AML-193 (cell line): ENCODE measurements around the gene TMEM167B.

Experiments used
- DNase-seq, 2 experiments: peaks; one replicate each; lab custom pipeline; 2025; lab: John Stamatoyannopoulos, UW

The TMEM167B gene

DNA sequence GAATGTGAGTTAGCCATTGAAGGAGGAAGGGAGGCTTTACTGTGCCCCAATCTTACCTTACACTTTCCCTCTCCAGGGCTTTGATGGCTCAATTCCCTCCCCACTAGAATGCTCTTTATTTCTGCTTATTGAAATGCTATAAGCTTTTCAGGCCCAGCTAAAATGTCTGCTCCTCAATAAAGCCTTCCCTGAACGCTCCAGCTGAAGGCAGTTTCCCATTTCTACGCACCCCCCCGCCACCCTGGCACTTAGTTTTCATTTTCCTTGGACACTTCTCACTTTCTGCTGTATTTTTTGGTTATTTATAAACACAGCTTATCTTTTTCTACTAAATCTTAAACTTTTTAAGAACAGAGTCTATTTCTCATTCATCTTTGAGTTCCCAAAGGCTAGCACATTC lies 7.1 kb upstream of the TMEM167B start:
- no peak for DNase-seq

- peak in 1 of 2 experiments; percentile 15 for DNase-seq
Observed at GRCh38 chr1:109083923-109084322, 6.6 kb upstream of the TMEM167B start.

DNA sequence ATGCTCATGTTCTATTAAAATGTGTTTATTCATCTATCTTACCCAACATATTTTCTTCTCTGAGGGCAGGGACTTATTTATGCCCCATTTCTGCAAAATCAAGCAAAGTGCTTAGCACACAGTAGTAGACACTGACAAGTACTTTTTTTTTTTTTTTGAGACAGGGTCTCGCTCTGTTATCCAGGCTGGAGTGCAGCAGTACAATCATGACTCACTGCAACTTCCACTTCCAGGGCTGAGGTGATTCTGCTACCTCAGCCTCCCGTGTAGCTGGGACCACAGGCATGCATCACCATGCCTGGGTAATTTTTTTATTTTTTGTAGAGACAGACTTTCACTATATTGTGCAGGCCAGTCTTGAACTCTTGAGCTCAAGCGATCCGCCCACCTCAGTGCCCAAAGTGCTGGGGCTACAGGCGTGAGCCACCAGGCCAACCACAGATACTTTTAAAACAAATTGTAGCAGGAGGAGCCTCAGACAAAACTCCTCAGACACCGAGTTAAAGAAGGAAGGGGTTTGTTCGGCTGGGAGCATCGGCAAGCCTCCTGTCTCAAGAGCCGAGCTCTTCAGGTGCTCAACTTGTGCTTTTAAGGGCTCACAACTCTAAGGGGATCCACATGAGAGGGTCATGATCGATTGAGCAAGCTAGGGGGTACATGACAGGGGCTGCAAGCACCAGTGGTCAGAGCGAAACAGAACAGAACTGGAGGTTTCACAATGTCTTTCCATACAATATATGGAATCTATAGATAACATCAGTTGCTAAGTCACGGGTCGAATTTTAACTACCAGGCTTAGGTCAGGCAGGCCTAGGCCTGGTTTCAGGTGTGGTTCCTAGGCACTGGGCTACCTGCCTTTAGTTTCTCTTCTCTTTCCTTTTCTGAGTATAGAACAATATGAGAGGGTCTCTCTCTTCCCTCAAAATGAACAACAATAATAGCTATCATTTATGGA lies 5.7 kb upstream of the TMEM167B start:
- DNase-seq, result no peak

GRCh38 chr1:109089242-109090015 lies 1.1 kb upstream of the TMEM167B start:
- DNase-seq, result peak; percentile 58 to 61

- DNase-seq, result peak; percentile 42 to 49
Observed at GRCh38 chr1:109091078-109091838, 694 bp downstream of the TMEM167B start.

GRCh38 chr1:109091839-109092193 lies 1.3 kb downstream of the TMEM167B start:
- peak; percentile 48 to 60 for DNase-seq

GRCh38 chr1:109094377-109094803 lies 3.8 kb downstream of the TMEM167B start:
- no peak for DNase-seq

DNA sequence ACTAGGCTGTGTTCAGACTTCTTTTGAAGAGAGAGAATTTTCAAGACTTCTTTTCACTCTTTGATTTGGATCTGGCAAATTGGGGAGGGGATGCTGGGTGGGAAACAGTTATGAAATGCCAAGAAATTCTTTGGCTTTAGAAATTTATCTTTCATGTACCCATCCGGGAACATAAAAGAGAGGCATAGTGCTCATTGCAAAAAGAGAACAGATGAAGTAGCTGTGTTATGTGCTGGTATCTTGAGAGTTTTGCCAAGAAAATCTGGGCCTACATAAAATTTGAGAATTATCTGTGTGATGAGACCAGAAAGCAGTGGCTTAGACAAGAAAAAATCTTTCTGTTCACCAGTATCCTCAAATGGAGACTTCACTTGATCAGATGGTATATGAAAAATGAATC lies 4.3 kb downstream of the TMEM167B start:
- no peak for DNase-seq

DNA sequence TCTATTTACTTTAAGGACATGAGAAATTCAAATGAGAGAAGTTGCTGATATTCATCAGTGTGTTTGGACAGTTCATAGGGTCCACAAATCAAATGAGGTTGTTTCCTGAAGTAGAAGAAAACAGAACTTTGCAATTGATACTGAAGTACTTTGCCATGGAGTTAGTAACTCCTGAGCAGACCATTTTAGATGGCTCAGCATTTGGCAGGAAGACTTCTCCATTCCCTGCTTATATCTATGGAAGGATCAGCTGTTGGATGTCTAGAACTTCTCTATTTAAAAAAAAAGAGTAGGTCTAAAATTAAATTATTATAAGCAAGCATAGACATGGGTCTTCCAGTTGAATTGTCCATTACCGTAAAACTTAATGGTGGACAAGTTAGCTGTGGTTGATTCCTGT lies 5.1 kb downstream of the TMEM167B start:
- DNase-seq, result no peak

DNA sequence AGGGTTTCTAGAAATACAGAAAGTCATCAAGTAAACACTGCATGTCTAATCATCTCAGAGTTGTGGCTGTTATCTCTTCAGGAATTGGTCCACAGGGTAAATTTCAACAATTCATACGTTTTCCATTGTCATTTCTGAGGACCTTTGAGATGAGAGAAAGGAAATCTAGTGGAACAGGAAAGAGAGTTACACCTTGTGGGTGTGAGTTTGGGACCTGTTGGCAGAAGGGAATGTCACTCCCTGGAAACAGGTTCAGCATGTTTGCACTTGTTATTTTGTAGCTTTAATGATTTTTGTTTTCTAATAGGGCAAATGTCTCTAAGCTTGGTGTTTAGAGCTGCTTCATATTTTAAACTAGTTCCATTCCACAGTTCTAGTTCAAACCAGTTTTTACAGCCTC lies 5.6 kb downstream of the TMEM167B start:
- DNase-seq, result no peak

DNA sequence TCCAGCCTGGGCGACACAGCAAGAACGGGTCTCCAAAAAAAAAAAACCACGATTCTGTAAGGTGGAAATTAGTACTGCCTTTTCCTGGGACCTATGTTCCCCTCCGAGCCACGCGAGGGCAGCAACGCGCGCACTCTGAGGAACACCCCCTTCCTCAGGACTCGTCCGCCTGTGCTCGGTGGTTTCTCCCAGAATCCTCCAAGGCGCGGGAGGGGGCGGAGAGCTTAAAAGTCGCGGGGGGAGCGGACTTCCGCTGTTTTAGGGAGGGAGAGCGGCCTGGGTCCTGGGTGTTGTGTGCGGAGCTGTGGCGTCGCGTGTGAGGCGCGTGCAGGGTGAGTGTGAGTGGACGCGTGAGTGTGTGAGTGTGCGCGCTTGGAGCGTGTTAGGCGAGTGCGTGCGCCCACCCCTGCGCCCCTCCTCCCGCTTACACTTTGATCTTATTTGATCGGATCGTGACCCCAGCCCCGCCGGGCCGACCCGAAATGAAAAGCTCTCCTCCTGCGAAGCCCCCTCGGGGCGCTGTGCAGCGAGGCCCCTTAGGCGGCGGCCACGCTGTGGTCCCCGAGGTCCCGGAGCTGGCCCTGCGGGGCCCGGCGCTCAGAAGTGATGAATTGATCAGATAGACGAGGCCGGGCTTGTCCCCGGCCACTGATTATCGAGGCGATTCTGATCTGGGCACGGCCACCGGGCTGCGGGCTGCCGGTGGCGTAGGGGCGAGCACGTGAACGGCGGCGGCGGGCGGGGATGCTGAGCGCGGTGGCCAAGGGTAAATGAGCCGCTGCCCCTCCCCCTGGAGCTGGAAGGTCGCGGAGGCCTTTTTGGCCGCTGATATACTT lies 9.6 kb downstream of the TMEM167B start:
- peak; percentile 92 to 95 for DNase-seq

DNA sequence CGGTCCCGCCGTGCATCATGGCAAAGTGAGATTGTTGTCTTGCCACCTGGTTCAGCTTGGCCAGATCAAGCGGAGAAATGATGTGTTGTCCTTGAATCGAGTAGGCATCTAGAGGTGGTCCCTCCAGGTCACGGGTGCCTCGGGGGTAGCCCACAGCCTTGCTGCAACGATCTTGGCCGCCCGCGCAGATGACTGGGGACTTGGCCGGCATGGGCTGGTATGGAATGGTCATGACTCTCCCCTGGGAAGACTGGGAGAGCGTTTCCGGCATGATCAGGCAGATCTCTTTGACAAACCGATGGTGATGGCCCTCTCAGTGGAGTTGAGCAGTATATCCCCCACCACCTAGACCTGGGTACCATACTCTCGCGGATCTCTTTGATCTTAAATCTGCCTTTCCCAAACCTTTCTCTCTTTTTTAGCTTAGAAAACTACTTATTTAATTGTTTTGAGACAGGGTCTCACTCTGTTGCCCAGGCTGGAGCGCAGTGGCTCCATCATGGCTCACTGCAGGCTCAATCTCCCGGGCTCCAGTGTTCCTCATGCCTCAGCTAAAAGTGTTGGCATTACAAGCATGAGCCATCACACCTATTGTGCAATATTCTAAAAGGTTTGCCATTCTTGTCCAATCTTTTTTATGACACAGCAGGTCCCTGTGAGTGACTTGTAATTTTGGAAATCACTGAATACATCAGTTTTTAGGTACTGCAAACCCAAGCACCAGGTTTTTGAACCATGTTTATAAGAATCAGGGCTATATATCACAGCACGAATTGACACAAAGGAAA lies 14.0 kb downstream of the TMEM167B start:
- peak in 1 of 2 experiments; percentile 10 for DNase-seq

- no peak for DNase-seq
Observed at GRCh38 chr1:109105881-109106280, 15.3 kb downstream of the TMEM167B start.

- no peak for DNase-seq
Observed at GRCh38 chr1:109107785-109108184, 17.2 kb downstream of the TMEM167B start.

DNA sequence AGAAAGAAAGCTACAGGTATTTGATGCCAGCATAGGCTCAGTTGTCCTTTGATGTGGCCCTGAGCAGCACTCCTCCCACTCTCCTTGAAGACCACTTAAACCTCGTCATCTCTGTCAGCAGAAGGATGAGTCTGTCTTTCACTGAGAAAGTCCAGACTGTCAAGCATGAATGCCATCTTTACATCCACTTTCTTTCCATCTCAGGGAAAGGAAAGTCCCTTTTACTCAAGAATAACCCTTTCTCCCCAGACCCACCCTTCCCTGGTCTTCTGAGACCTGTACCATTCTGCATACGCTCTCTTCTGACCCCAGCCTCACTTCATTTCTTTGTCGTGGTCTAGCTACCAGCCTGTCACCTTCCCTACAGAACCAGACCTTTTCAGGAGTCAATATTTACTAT lies 19.3 kb downstream of the TMEM167B start:
- no peak for DNase-seq

DNA sequence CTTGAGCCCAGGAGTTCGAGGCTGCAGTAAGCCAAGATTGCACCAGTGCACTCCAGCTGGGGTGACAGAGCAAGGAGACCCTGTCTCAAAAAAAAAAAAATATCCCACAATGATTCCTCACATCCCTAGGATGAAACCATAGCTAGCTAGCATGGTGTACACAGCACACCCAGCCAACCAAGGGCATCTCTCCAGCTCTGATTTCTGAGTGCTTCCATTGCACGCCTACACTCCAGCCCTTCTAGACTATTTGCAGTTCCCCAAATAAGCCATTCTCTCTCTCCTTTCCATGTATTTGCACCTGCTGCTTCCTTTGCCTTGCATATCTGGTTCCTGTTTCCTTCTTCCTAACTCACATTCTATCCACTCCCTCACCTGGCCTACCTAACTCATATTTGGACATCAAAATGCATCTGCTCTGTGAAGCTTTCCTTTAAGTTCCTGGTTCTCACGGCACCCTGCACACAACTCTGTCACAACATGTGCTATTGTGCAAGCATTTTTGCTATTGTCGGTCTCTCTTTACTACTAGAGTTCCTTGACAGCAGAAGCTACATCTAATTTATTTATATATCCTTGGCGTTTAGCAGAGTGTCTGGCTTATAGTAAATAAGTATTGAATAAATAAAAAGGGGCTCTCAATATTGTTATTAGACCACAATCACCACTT lies 21.0 kb downstream of the TMEM167B start:
- DNase-seq, result peak; percentile 64 to 78

GRCh38 chr1:109112056-109112651 lies 21.6 kb downstream of the TMEM167B start:
- peak; percentile 59 to 62 for DNase-seq

DNA sequence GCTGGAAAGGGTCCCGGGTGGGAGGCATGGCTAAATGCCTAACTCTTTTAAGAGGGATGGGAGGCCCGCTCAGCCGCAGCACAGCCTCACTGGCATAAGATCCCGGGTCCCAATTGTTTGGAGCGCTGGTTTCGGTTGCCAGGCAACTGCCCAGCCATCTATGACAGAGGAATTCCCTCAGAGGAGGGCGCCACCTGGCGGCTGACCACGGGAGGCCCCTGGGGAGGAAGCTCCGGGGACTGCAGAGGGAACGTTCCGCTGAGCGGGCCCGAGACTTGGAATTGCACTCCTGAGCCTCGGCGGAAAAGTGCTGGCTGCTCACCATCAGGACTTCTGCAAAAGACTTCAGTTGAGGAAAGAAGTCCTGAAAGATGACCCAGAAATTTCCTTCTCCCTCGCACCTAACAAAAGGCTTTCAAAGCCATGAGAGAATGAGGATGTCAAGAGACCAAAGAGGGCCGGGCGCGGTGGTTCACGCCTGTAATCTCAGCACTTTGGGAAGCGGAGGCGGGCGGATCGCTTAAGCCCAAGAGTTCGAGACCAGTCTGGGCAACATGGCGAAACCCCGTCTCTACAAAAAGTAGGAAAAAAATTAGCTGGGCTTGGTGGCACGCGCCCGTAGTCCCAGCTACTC lies 22.2 kb downstream of the TMEM167B start:
- peak; percentile 58 to 68 for DNase-seq
